ENCODE data around the gene RND1. TPM values are rescaled to one million over a fixed set of nuclear protein-coding genes. Genes with fewer than 3 reads are reported as not detected.

Gene RND1
- total and polyA plus RNA-seq, 2 experiments from 2014 or later: 9.3 to 10.4 TPM

GRCh38 chr12:48807981-48808380 lies 57.7 kb downstream of the RND1 start:
- H3K36me3 ChIP-seq (ENCODE audit: insufficient read depth): no peaks in the 10 kb centered on the region
- Mint-ChIP-seq H3K27me3 (ENCODE audit: insufficient read depth, low read depth, poor library complexity) (peaks cover 26% of the 10 kb centered on the region), H3K27ac (no peak overlapping the region), H3K4me3 (no peak overlapping the region), H3K4me1 (peaks cover 23% of the 10 kb centered on the region), H3K9me3 (no peaks in the 10 kb centered on the region), H3K36me3 (ENCODE audit: low read depth) (no peaks in the 10 kb centered on the region)
- peaks cover 7% of the 10 kb centered on the region; the same call in 1 of the 2 replicates for H3K4me1 ChIP-seq (ENCODE audit: insufficient read depth)
- H2AFZ ChIP-seq: no peak overlapping the region
- no peaks in the 10 kb centered on the region for H3K9me2 ChIP-seq (ENCODE audit: insufficient read depth)
- no peaks in the 10 kb centered on the region; the same call in 1 of the 2 replicates for H3F3A ChIP-seq (replicated peaks; ENCODE audit: low read depth)
- TF ChIP-seq CTCF (conservative IDR thresholded peaks at IDR 0.05; ENCODE audit: low read depth in 2 of 2): no peak
- no peak for TF ChIP-seq NANOG (IDR thresholded peaks at IDR 0.05; ENCODE audit: borderline replicate concordance)
- TF ChIP-seq STAT1 (IDR thresholded peaks at IDR 0.05; ENCODE audit: unreplicated experiment): no peak
- TF ChIP-seq ZNF462 (CRISPR knock-in tag; IDR thresholded peaks at IDR 0.05): no peak
- no peak for TF ChIP-seq POLR2AphosphoS5 (IDR thresholded peaks at IDR 0.05; ENCODE audit: low read depth)
- no peak for TF ChIP-seq REST (IDR thresholded peaks at IDR 0.05; ENCODE audit: unreplicated experiment)
- no peak for TF ChIP-seq CREB1 (CRISPR knock-in tag; IDR thresholded peaks at IDR 0.05; ENCODE audit: low read depth)
- TF ChIP-seq EZH2phosphoT487 (IDR thresholded peaks at IDR 0.05; ENCODE audit: unreplicated experiment): no peak
- no peak for TF ChIP-seq EZH2 (IDR thresholded peaks at IDR 0.05; ENCODE audit: low read depth, unreplicated experiment)
- TF ChIP-seq ETS1 (IDR thresholded peaks at IDR 0.05): no peak
- no peak for TF ChIP-seq ZNF114 (CRISPR knock-in tag; IDR thresholded peaks at IDR 0.05)
- no peak for TF ChIP-seq JUNB (IDR thresholded peaks at IDR 0.05; ENCODE audit: unreplicated experiment)
- TF ChIP-seq ZNF331 (CRISPR knock-in tag; IDR thresholded peaks at IDR 0.05; ENCODE audit: low read depth): no peak
- H3K4me2 ChIP-seq: no peak overlapping the region
- H4K20me1 ChIP-seq (replicated peaks; ENCODE audit: insufficient read depth): no peaks in the 10 kb centered on the region
- DNase-seq (ENCODE audit: low spot score) (no peak), ATAC-seq (no peak)
- H3K27ac ChIP-seq (ENCODE audit: low read depth): no peak overlapping the region
- no peak overlapping the region for H3K4me3 ChIP-seq
- H3K27me3 ChIP-seq (ENCODE audit: insufficient read depth): peaks cover 24% of the 10 kb centered on the region
- H3K79me2 ChIP-seq (replicated peaks; ENCODE audit: insufficient read depth): no peaks in the 10 kb centered on the region
